HepG2 (cell line): ENCODE measurements around the gene NKAIN2. TPM values are rescaled to one million over a fixed set of nuclear protein-coding genes. Genes with fewer than 3 reads are reported as not detected.

Experiments
- ATAC-seq: fragments of 200-7000 bp; cut with Tn5 transposase; 3 replicates; pipeline ENCODE4 v1.9.1; 2020; ENCODE audit warnings: mild to moderate bottlenecking, moderate library complexity
- BruUV-seq: library from RNA; stranded (reverse); fragments of 400-500 nt; replicated peaks from 2 replicates; lab custom pipeline; 2021; lab: Mats Ljungman, UMichigan
- CTCF ChIA-PET: fragments of 300-600 bp; formaldehyde crosslinking; extraction: SDS; loops from one replicate; lab custom pipeline; 2021; ENCODE audit warnings: low total read pairs, inconsistent platforms, low intra/inter-chr PET ratio; lab: Yijun Ruan, JAX
- POLR2A ChIA-PET: fragments of 350-600 bp; sonication (Branson Sonifier 250); formaldehyde crosslinking; loops from one replicate; lab custom pipeline; 2020; ENCODE audit warnings: antibody characterized with exemption, inconsistent platforms; lab: Yijun Ruan, JAX
- DNase-seq: peaks from one replicate; pipeline ENCODE4 v3.0.0-alpha.2; 2015; ENCODE audit warnings: low spot score
- FAIRE-seq: peaks from 3 replicates; lab custom pipeline; 2011; peaks lifted over from hg19 to GRCh38; lab: Jason Lieb, UNC
- H2AFZ ChIP-seq: one replicate; pipeline ENCODE4 v1.6.1; 2011; ENCODE audit warnings: low read length, inconsistent platforms
- H3K27ac ChIP-seq: fragments of 300-600 bp; 3 replicates; pipeline ENCODE4 v1.8.0; 2011; ENCODE audit warnings: mixed run types, mild to moderate bottlenecking, mixed read lengths, low read length, inconsistent platforms; ENCODE audit not compliant: insufficient read depth; ENCODE audit errors: extremely low read length
- H3K27me3 ChIP-seq, 2 experiments: fragments of 200-600 bp in 1 of 2; 2 replicates in 1 of 2; 3 replicates in 1 of 2; pipeline versions ENCODE4 v1.6.0 to v1.8.0; 2011; ENCODE audit warnings: low read length in 2 of 2, mild to moderate bottlenecking in 2 of 2, moderate library complexity in 2 of 2, inconsistent platforms in 1 of 2; ENCODE audit not compliant: insufficient read depth in 2 of 2, control insufficient read depth in 1 of 2
- H3K36me3 ChIP-seq, 2 experiments: fragments of 200-600 bp in 1 of 2; replicated peaks in 1 of 2; 2 replicates in 1 of 2; 3 replicates in 1 of 2; pipeline versions ENCODE4 v1.5.1 to v1.8.0; 2011; ENCODE audit warnings: low read length in 2 of 2, inconsistent platforms in 1 of 2; ENCODE audit not compliant: insufficient read depth in 2 of 2, control insufficient read depth in 1 of 2
- H3K4me1 ChIP-seq: 2 replicates; pipeline ENCODE4 v1.5.1; 2012; ENCODE audit warnings: low read length, inconsistent platforms; ENCODE audit not compliant: insufficient read depth
- H3K4me2 ChIP-seq: 2 replicates; pipeline ENCODE4 v1.6.0; 2011; ENCODE audit warnings: low read depth, low read length, inconsistent platforms
- H3K4me3 ChIP-seq, 3 experiments: fragments of 200-600 bp in 1 of 3; sonication (generic), shearing (Covaris generic) in 1 of 3; replicated peaks in 1 of 3; 2 replicates each; pipeline ENCODE4 v1.5.1; 2011 to 2016; ENCODE audit warnings: low read length in 3 of 3, inconsistent platforms in 2 of 3, low read depth in 2 of 3, mild to moderate bottlenecking in 2 of 3, control low read depth in 1 of 3, mixed read lengths in 1 of 3; ENCODE audit not compliant: insufficient read depth in 1 of 3
- H3K79me2 ChIP-seq: one replicate; pipeline ENCODE4 v1.6.1; 2011; ENCODE audit warnings: low read length, inconsistent platforms; ENCODE audit not compliant: insufficient read depth
- H3K9ac ChIP-seq: 2 replicates; pipeline ENCODE4 v1.6.0; 2011; ENCODE audit warnings: mild to moderate bottlenecking, low read depth, low read length, inconsistent platforms; ENCODE audit not compliant: insufficient read depth
- H3K9me3 ChIP-seq: 2 replicates; pipeline ENCODE4 v1.5.1; 2012; ENCODE audit warnings: mild to moderate bottlenecking, low read length
- H4K20me1 ChIP-seq: 2 replicates; pipeline ENCODE4 v1.6.0; 2011; ENCODE audit warnings: inconsistent platforms, mild to moderate bottlenecking, low read length, moderate library complexity; ENCODE audit not compliant: insufficient read depth
- CCDC6 ChIP-seq: sonication (generic); formaldehyde crosslinking; IDR thresholded peaks from 2 replicates; pipeline ENCODE4 v1.8.1; 2022; ENCODE audit warnings: mild to moderate bottlenecking, missing genetic modification reagents, moderate library complexity
- ISL2 ChIP-seq: sonication (generic); formaldehyde crosslinking; IDR thresholded peaks from 2 replicates; pipeline ENCODE4 v1.5.0; 2020; ENCODE audit warnings: missing genetic modification reagents
- MTA3 ChIP-seq: sonication (generic); formaldehyde crosslinking; IDR thresholded peaks from 2 replicates; pipeline ENCODE4 v1.4.0; 2020; ENCODE audit warnings: missing genetic modification reagents
- U2AF1 ChIP-seq: fragments of 200-400 bp; formaldehyde crosslinking; optimal IDR thresholded peaks from 2 replicates; pipeline ENCODE3; 2017; ENCODE audit warnings: mild to moderate bottlenecking, low read depth, low read length
- ZHX2 ChIP-seq, 2 experiments: sonication (generic) in 1 of 2; formaldehyde crosslinking in 1 of 2; IDR thresholded peaks; 2 replicates each; pipeline versions ENCODE4 v1.6.1 to v1.9.0; 2014 to 2022; ENCODE audit warnings: antibody characterized with exemption in 1 of 2, borderline replicate concordance in 1 of 2, inconsistent platforms in 1 of 2, low read depth in 1 of 2, missing genetic modification reagents in 1 of 2
- ZNF513 ChIP-seq: sonication (generic); formaldehyde crosslinking; conservative IDR thresholded peaks from 2 replicates; pipeline ENCODE4 v1.5.0; 2020; ENCODE audit warnings: missing genetic modification reagents
- ZNF557 ChIP-seq: sonication (generic); formaldehyde crosslinking; IDR thresholded peaks from 2 replicates; pipeline ENCODE4 v1.4.0; 2020; ENCODE audit warnings: missing genetic modification reagents
- WGBS: methylation state at CpG from one replicate; pipeline ENCODE4 v1.1.6; 2017; ENCODE audit warnings: low lambda C conversion rate; 5-methylcytosine and 5-hydroxymethylcytosine counted together
- in situ Hi-C: cut with HindIII; loops from 2 replicates; pipeline ENCODE4 v1.10.0; 2017; ENCODE audit warnings: low pct_unique_long_range_greater_than_20kb; ENCODE audit not compliant: extremely low pct_ligation_motif_present
- intact Hi-C: fragments of 100-400 bp; cut with micrococcal nuclease; formaldehyde crosslinking; loops from one replicate; pipeline ENCODE4 v1.10.0; 2022; ENCODE audit not compliant: unreplicated experiment
- polyA plus RNA-seq, 8 experiments: library from polyadenylated mRNA; depleted of rRNA in 3 of 8; stranded (reverse) in 7 of 8; unstranded in 1 of 8; fragments of >200 nt; fragmentation: Illumina TruSeq in 4 of 8; extraction: Trizol in 4 of 8; gene quantifications; 2 replicates each; pipeline versions ENCODE4 v1.2.1 to v1.2.3, GENCODE V29; 2011 to 2016; ENCODE audit warnings: low read depth in 4 of 8, missing spikeins in 1 of 8, mixed read lengths in 1 of 8; ENCODE audit not compliant: insufficient read depth in 1 of 8
- total RNA-seq, 5 experiments: library from RNA; depleted of rRNA; stranded (reverse); fragments of >200 nt; fragmentation: Illumina TruSeq; extraction: Trizol; gene quantifications; 2 replicates each; pipeline ENCODE4 v1.2.3, GENCODE V29; 2016; ENCODE audit warnings: low read depth in 1 of 5
- TF ChIP-seq, protein P1 (sequence below): sonication (generic); formaldehyde crosslinking; IDR thresholded peaks from 2 replicates; pipeline ENCODE4 v1.4.0; 2020; ENCODE audit warnings: missing genetic modification reagents

The NKAIN2 gene
- total and polyA plus RNA-seq, 2 of the 13 experiments (the other 11 are each of a cell fraction or from before 2014, with no cell fraction given): not detected

- ATAC-seq: no peak
- TF ChIP-seq MTA3 (CRISPR knock-in tag) (no peak), ISL2 (no peak)
- H3K27ac ChIP-seq: no peak overlapping the region
- H3K36me3 ChIP-seq: no peaks in the 10 kb centered on the region
- ChIA-PET POLR2A (no interaction called here), CTCF (no interaction called here)
- FAIRE-seq: no peak
- BruUV-seq: no TSS peak
- H3K79me2 ChIP-seq: no peaks in the 10 kb centered on the region
- DNase-seq: no peak
- H3K4me3 ChIP-seq: no peak overlapping the region
- intact Hi-C loops: no loop called here
- no peaks in the 10 kb centered on the region for H3K4me1 ChIP-seq
- in situ Hi-C loops: no loop called here
- WGBS: 4% methylated on average over 2 of the region's 2 CpGs
- H3K27me3 ChIP-seq: no peaks in the 10 kb centered on the region
- H2AFZ ChIP-seq: no peak overlapping the region
- no peak overlapping the region for H3K4me2 ChIP-seq
- no peaks in the 10 kb centered on the region for H4K20me1 ChIP-seq
- no peaks in the 10 kb centered on the region for H3K9me3 ChIP-seq
- H3K9ac ChIP-seq: no peak overlapping the region
These were observed 224.5 kb downstream of the NKAIN2 start for GRCh38 chr6:124028117-124028516.

DNA sequence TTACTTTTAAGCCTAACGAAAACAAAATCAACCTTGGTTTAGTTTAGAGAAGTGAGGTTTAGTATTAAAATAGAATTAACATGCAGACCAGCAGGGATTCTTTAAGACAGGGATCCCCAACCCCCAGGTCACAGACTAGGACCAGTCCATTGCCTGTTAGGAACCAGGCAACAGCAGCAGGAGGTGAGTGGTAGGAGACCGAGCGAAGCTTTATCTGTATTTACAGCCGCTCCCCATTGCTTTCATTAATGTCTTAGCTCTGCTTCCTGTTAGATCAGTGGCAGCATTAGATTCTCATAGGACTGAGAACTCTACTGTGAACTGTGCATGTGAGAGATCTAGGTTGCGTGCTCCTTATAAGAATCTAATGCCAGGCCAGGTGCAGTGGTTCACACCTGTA, 225.9 kb downstream of the NKAIN2 start:
- 36% methylated on average over 5 of the region's 5 CpGs for WGBS
- no peaks in the 10 kb centered on the region for H3K9me3 ChIP-seq
- FAIRE-seq (no peak), DNase-seq (no peak), ATAC-seq (no peak)
- H3K27ac ChIP-seq: no peak overlapping the region
- no peaks in the 10 kb centered on the region for H3K36me3 ChIP-seq
- no peaks in the 10 kb centered on the region for H3K27me3 ChIP-seq
- no peaks in the 10 kb centered on the region for H4K20me1 ChIP-seq
- H3K4me1 ChIP-seq: no peaks in the 10 kb centered on the region
- no TSS peak for BruUV-seq
- H2AFZ ChIP-seq: no peak overlapping the region
- H3K79me2 ChIP-seq: no peaks in the 10 kb centered on the region
- ChIA-PET CTCF (no interaction called here), POLR2A (no interaction called here)
- in situ Hi-C loops (no loop called here), intact Hi-C loops (no loop called here)
- no peak overlapping the region for H3K9ac ChIP-seq
- H3K4me3 ChIP-seq: no peak overlapping the region
- no peak overlapping the region for H3K4me2 ChIP-seq
- TF ChIP-seq CCDC6 (CRISPR knock-in tag): no peak
- TF ChIP-seq U2AF1: no peak
- no peak for TF ChIP-seq ZNF513
- TF ChIP-seq ZNF557 (CRISPR knock-in tag): no peak
- TF ChIP-seq ZHX2 (IDR thresholded peaks at IDR 0.05; ENCODE audit: low read depth): no peak
- TF ChIP-seq ZHX2 (CRISPR knock-in tag; IDR thresholded peaks at IDR 0.05; ENCODE audit: borderline replicate concordance): no peak
- TF ChIP-seq, protein P1, sequence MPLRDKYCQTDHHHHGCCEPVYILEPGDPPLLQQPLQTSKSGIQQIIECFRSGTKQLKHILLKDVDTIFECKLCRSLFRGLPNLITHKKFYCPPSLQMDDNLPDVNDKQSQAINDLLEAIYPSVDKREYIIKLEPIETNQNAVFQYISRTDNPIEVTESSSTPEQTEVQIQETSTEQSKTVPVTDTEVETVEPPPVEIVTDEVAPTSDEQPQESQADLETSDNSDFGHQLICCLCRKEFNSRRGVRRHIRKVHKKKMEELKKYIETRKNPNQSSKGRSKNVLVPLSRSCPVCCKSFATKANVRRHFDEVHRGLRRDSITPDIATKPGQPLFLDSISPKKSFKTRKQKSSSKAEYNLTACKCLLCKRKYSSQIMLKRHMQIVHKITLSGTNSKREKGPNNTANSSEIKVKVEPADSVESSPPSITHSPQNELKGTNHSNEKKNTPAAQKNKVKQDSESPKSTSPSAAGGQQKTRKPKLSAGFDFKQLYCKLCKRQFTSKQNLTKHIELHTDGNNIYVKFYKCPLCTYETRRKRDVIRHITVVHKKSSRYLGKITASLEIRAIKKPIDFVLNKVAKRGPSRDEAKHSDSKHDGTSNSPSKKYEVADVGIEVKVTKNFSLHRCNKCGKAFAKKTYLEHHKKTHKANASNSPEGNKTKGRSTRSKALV (CRISPR knock-in tag): no peak
